DMS 273 (cell line): ENCODE measurements around the gene WDR20.
"Not testable (repeated sequence)": the region's sequence is repeated elsewhere in the genome, so short reads cannot be mapped to it uniquely, and the experiment has no call there.

ENCODE experiments used
- DNase-seq: peaks from one replicate; lab custom pipeline; 2025; ENCODE audit not compliant: unreplicated experiment; lab: John Stamatoyannopoulos, UW

Gene WDR20

GRCh38 chr14:102139286-102140026 lies at the start of gene WDR20:
Gene WDR20, plus strand, starts transcription at chr14:102139897. Its CDS starts 27 bp downstream, at chr14:102139924.
- DNase-seq, result peak; percentile 99

- no peak for DNase-seq
Observed at GRCh38 chr14:102090713-102091112, 49.0 kb upstream of the WDR20 start.

DNA sequence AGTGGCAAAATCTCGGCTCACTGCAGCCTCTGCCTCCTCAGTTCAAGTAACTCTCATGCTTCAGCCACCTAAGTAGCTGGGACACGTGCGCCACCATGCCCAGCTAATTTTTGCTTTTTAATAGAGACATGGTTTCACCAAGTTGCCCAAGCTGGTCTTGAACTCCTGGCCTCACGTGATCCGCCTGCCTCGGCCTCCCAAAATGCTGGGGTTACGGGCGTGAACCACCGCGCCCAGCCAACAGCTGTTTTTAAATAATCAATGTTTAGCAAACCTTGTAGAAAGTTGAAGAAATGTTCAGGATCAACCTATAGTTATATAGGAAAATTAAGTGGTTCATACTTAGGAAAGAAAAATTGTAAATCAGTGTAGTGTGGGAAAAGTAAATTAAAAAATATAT lies 46.9 kb upstream of the WDR20 start:
- DNase-seq, result no peak

DNA sequence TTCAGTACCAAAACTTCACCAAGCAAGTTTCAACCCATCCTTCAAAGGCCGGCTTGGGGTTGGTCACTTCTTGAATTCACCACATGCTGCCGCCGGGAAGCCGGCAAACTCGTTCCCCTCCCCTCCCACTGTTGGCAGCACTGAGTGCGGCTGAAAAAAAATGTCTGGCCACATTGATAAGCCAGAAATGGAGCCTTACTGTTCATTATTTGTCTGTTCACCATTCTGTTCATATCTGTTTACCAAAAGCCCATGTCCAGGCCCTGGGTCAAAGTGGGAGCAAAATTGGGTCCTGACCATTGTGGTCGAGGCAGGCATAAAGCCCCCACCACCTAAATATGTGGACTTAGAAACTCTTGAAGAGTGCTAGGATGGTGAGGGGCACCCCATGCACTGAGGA lies 45.6 kb upstream of the WDR20 start:
- DNase-seq, result no peak

GRCh38 chr14:102095231-102095870 lies 44.3 kb upstream of the WDR20 start:
- no peak for DNase-seq

GRCh38 chr14:102095871-102096568 lies 43.7 kb upstream of the WDR20 start:
- peak; percentile 36 for DNase-seq

DNA sequence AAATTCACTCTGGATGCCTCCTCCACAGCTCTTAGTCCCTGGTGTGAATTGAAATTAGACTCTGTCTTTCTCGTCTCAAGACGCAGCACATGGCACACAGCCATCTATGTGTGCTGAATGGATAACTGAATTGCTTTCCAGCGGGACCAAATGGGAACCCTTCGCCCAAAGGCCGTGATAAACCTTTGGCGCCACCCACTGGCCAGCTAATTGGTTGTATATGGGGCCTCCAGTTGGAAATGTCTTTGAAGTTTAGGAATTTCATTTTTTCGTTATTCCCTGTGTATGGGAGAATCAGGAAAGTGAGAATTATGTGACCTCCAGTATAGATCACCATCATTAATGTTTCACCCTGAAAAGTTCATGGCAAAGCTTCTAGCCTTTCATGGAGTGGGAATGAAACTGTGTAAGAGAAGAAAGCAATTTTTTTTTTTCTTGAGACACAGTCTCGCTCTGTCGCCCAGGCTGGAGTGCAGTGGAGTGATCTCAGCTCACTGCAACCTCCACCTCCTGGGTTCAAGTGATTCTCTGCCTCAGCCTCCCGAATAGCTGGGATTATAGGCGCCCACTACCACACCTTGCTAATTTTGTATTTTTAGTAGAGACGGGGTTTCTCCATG lies 43.0 kb upstream of the WDR20 start:
- peak; percentile 91 for DNase-seq

- no peak for DNase-seq
Observed at GRCh38 chr14:102097441-102098135, 42.1 kb upstream of the WDR20 start.

GRCh38 chr14:102103062-102103695 lies 36.5 kb upstream of the WDR20 start:
- DNase-seq, result no peak

GRCh38 chr14:102105369-102105768 lies 34.3 kb upstream of the WDR20 start:
- DNase-seq, result no peak

GRCh38 chr14:102109332-102109731 lies 30.4 kb upstream of the WDR20 start:
- DNase-seq, result not testable (repeated sequence)

GRCh38 chr14:102111101-102111500 lies 28.6 kb upstream of the WDR20 start:
- no peak for DNase-seq

GRCh38 chr14:102116361-102117180 lies 23.1 kb upstream of the WDR20 start:
- DNase-seq, result no peak

- no peak for DNase-seq
Observed at GRCh38 chr14:102117852-102118251, 21.8 kb upstream of the WDR20 start.

DNA sequence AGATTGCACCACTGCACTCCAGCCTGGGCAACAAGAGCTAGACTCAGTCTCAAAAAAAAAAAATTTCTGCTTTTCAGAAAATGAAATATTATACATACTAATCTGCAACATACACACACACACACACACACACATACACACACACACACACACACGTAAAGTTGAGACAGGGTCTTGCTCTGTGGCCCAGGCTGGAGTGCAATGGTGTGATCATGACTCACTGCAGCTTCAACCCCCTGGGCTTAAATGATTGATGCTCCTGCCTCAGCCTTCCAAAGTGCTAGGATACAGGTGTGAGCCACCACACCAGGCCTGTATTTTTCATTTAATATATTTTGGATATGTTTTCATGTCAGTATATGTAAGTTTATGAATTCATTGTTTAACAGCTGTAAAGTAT lies 18.8 kb upstream of the WDR20 start:
- DNase-seq, result no peak

DNA sequence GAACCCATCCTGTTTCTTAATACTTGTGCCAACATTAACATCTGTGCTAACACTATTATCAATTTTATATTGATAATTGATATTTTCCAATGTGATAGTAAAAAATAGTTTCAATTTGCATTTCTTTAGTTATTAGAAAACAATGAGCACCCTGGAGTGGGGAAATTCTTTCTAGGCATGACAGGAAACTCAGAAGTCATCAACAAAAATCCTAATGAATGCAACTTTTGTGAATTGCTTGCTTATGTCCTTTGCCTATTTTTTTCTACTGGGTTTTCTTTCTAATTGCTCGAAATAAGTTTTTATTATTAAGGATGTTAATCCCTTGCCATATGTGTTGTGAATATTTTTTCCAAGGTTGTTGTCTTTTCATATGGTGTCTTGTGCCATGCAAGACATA lies 18.1 kb upstream of the WDR20 start:
- no peak for DNase-seq

DNA sequence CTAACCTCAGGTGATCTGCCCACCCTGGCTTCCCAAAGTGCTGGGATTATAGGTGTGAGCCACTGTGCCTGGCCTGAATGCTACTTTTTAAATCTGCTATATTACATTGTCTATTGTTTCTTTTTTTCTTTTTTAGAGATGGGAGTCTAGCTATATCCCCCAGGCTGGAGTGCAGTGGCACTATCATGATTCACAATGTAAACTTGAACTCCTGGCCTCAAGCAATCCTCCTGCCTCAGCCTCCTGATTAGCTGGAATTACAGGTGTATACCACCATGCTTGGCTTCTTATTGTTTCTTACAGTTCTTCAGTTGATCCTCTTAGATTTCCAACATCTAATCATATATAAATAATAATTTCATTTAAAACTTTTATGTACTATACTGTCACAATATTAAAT lies 15.3 kb upstream of the WDR20 start:
- no peak for DNase-seq

DNA sequence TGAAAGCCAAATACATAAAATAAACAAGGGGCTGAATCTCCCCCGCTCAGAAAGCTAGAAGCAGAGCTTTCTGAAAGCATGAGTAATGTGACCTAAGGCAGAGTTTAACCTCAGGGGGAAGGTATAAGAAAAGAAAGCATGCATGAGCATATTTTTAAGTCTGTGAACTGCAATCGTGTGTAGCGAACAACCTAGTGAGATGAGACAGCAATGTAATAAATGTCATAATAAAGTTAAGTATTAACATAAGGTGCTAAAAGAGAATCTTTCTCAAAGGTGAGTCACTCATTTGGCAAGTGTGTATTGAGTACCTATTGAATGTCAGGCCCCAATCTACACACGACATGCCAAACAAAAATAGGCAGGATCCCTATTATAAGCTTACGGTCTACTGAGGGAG lies 14.2 kb upstream of the WDR20 start:
- no peak for DNase-seq

- DNase-seq, result no peak
Observed at GRCh38 chr14:102126807-102127455, 12.8 kb upstream of the WDR20 start.
